GM21786 (cell line): ENCODE data around the gene ZNF207.
"Not testable (repeated sequence)": the region's sequence is repeated elsewhere in the genome, so short reads cannot be mapped to it uniquely, and the experiment has no call there.

Experiments
- ATAC-seq: cut with Tn5 transposase; IDR thresholded peaks from one replicate; pipeline ENCODE4 v1.9.1; 2021; ENCODE audit not compliant: unreplicated experiment

Gene ZNF207

DNA sequence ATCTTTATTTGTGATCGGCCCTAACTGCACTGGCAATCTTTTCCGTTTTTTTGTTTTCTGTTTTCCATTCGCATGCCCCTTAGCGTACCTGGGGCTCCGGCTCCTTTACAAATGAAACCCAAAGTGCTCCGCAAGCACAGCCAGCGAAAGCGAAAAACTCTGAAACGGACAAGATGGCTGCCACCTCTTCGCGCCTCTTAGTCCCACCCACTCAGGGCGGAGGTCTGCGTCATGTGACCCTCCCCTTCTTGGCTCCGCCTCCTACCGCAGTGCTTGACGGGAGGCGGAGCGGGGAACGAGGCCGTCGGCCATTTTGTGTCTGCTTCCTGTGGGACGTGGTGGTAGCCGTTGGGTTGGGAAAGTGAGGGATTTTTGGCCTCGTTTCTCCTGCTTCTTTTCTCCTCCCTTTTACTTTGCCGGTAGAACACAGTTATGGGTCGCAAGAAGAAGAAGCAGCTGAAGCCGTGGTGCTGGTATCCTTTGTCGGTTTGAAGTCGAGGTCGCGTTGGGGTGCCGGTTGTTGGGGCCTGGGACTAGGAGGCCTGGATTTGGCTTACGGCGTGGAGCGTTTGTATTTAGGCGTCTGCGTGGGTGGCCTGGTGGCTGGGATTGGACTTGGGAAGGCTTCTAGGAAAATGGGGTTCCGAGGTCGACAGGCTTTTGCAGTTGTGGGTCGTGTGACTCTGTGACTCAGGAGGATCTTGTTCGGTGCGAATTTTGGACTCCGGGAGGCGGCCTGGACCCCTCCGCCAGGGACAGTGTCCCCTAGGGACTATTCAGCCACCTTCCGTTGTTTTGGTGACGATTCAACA, at the start of gene ZNF207:
ZNF207 (plus strand) TSS at position 304 of the 812 bp plus-strand sequence; CDS start at position 433, 129 bp downstream.
- peak; percentile 85 for ATAC-seq

GRCh38 chr17:32302037-32302436, 47.9 kb upstream of the ZNF207 start:
- no peak for ATAC-seq

DNA sequence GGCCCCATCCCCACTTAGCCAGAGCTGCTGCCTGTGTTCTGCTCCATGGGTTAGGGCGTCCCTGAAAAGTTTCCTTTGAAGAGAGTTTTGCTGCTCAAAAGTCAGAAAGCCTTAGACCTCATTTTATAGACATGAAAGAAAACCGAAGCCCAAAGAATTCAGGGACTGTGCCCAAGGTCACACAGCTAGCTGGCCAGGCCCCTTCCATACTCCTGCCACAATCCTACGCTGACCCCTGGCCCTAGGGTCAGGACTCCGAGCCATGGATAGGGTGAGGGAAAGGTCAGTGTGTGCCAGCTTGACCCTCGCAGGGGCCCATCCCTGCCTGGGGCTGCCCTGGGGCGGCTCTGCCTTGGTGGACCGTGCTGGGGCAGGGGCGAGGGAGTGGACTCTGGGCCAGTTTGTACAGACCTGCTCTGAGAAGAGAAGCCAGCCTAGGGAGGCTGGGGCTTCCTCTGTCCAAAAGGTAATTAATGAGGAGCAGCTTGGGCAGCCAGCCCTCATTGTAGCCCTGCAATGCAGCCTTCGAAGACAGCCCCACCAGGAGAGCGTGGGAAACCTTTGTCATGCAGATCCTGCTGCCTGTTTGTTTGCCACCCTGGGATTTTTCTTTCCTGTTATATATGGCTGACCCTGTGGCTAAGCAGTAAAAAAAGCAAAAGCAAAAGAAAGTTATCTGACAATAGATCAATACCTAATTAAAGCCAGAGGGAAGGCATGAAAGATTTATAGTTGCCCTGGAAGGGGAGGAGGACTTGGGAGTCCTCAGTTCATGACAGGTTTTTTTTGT, 46.9 kb upstream of the ZNF207 start:
- ATAC-seq: no peak

DNA sequence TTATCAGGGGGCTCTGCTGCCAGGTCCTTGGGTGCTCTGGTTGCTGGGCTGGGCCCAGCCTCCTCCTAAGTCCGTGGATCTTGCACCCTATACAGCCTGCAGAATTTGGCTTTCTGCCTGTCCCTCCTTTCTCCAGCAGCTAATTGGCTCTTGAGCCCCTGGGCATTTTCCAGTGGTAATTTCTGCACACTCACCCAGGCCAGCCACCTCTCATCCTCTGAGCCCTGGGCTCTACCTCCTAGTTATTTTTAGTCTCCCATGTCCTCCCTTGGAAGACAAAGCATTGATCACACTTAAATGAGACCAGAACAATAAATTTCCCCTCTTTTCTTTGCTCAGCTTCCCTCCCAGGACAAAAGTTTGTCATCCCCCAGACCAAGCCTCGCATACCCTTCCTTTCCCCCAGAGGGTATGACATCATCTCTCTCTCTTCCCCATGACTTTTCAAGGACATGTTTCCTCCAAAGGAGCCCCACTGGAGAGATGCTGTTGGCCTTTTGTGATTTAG, 46.1 kb upstream of the ZNF207 start:
- no peak for ATAC-seq

DNA sequence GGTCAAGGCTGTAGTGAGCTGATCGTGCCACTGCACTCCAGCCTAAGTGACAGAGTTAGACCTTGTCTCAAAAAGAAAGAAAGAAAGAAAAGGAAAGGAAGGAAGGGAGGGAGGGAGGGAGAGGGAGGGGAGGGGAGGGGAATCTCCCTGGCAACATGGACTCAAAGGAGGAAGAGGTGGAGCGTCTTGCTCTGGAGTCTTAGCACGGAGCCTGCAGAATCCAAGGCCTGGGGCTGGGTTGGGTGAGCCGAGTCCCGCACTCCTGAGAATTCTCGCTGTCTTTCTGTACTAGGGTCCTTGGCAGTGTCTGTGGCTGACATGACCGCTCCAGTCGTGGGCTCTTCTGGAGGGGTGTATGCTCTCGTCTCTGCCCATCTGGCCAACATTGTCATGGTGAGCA, 44.9 kb upstream of the ZNF207 start:
- ATAC-seq: no peak

GRCh38 chr17:32307658-32308057, 42.3 kb upstream of the ZNF207 start:
- ATAC-seq: no peak

DNA sequence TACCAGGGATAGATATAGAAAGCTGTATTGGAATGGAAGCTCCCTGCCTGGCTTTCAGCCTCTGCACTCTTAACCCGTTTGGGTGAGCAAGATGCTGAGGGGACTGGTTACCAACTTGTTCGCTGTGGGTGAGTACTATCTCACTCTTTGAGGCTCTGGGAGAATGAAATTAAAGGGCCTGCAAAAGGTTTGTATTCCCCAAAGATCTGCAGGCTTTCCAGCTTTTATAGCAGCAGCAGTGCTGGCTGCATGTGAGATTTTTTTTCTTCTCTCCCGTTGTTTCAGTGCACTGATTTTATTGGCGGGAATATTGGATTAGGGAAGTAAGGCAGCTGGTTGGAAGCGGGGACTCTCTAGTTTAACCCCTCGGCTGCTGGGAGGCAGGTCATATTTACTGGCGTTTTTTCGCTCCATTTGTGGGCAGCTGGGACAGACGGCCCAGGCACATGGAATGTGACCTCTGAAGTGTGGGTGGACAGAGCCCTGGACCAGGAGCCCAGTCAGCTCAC, 38.9 kb upstream of the ZNF207 start:
- ATAC-seq: no peak

DNA sequence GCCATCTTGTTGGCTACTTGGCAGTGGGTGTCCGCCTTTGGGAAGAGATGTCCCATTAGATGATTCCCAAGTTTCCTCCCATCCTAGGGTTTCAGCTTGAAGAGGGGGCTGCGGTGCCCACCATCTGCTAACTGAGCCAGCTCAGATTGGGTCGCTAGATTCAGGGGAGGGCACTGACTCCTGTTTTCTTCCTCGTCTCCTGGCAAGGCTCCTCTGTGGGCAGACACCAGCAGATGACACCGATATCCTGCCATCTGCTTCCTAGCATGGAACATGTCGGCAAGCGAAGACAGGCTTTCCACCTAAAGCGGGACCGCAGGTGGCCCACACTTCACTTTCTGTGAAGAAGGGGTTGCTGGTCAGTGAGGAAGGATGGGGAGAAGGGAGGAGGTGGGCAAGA, 35.3 kb upstream of the ZNF207 start:
- no peak for ATAC-seq

DNA sequence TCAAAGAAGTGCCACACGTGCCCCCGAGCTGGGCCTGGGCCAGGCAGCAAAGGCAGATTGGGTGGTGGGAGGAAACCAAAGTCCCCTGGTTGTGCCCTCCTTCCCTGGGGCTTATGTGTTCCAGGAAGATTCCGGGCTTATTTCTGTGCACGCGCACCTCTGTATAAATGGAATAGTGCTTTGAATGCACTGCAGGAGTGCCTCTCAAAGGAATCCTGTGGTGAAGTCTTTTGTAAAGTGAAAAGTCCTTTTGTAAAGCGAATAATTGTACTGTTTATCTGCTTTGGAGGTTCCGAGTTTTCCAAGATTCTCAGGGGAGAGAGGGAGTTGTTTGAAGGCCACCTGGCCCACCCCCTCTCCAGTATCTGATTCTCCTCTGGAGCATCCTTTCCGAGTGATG, 34.8 kb upstream of the ZNF207 start:
- ATAC-seq: no peak

DNA sequence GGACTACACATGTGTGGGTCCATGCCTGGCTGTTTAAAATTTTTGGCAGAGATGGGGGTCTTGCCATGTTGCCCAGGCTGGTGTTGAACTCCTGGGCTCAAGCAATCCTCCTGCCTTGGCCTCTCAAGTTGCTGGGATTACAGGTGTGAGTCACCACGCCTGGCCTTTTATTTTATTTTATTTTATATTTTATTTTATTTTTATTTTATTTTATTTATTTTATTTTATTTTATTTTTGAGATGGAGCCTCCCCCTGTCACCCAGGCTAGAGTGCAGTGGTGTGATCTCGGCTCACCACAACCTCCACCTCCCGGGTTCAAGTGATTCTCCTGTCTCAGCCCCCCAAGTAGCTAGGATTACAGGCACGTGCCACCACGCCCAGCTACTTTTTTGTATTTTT, 33.3 kb upstream of the ZNF207 start:
- not testable (repeated sequence) for ATAC-seq

DNA sequence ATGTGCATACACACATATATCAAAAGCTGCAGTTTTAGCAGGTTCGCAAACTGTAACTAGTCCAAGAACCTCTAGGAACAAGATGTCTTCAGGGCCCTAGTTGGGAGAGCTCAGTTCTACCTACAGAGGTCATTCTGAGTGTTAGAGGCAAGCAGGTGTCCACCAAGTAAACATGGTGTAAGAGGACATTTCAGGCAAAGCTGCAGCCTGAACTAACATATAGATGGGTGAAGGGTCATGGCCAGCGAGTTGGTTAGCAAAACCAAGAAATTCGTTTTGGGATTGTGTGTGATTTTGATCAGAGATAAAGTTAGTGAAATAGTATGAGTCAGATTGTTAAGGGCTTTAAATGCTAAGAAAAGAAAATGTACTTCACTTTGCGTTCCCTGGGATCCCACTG, 32.6 kb upstream of the ZNF207 start:
- ATAC-seq: no peak

GRCh38 chr17:32318071-32318470, 31.9 kb upstream of the ZNF207 start:
- no peak for ATAC-seq

GRCh38 chr17:32319548-32319905, 30.4 kb upstream of the ZNF207 start:
- no peak for ATAC-seq

GRCh38 chr17:32320080-32320479, 29.9 kb upstream of the ZNF207 start:
- ATAC-seq: not testable (repeated sequence)

DNA sequence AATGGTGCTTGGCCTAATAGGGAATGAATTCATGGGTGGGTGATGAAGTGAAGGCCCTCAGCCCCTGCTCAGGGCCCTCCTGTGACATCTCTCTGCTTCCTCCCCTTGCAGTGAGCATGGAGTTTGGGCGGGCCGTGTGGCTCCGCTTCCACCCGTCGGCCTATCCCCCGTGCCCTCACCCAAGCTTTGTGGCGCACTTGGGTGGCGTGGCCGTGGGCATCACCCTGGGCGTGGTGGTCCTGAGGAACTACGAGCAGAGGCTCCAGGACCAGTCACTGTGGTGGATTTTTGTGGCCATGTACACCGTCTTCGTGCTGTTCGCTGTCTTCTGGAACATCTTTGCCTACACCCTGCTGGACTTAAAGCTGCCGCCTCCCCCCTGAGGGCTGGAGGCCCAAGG, 29.1 kb upstream of the ZNF207 start:
- ATAC-seq: no peak

DNA sequence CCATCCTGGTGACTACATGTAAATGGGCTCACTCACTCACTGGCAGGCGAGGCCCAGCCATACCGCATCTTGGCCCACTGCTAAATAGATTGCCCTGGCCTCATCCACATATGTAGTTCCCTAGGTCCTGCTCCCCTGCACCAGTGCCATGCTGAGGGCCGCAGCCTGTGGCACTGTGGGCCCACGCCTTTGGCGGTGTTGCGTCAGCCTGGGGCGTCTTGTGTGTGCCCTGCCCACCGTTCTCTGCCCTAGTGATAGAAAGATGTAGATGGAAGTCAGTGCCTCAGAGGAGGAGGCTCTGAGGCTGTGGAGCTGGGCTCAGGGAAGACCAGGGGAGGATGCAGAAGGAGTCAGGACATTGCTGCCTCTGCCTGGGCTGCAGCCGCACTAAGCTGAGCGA, 26.9 kb upstream of the ZNF207 start:
- no peak for ATAC-seq

- no peak for ATAC-seq
Measured at GRCh38 chr17:32323811-32324491, 26.0 kb upstream of the ZNF207 start.

- no peak for ATAC-seq
Measured at GRCh38 chr17:32327911-32328310, 22.0 kb upstream of the ZNF207 start.

DNA sequence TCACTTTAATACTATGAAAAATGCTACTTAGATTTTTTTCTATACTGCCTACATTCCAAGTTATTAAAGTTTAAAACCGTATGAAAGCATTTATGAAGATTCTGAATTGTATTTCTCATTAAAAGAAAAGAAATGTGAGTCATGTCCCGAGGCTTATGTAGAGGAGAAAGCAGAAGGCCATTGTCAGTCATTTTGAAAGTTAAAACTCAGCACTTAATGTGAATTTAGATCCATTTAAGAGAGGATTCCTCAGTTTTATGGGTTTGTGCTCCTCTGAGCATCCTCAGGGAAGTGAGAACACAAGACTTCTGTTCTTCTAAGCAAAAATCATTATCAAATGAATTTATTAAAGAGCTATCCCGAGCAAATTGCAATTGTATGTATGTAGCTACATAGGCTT, 19.8 kb upstream of the ZNF207 start:
- ATAC-seq: no peak

DNA sequence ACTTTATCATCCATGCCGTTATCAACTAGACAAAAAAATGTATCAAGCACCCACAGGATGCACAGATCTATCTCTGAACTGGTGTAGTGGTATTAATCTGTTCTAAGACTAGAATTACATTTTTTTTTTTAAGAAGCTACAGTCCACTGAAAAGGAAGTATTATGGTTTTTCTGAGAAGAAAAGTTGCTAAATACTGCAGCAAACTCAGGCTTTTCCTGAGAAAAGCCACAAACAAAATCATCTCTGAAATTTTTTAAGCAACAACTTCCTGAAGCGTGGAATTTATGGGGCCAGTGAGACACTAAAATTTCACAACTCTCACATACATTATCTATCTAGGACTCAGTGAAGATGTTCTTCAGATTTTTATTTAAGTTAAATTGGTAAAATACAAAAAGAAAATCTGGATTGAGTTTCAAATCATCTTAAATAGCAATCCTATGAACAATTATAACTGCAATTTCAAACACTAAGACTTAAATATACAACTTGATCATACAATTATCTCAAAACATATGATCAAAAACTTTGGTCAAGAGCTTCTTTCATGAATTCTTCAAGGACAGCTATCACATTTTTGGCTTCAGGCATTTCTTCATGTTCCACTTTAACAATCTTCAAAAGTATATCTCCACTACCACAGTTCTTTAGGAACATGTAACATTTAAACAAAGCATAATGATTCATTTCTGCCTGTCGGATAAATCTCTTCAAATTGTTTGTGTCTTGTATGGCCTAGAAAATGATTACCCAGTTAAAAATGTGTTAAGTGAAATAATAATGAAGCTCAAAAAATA, 18.5 kb upstream of the ZNF207 start:
- ATAC-seq: no peak

DNA sequence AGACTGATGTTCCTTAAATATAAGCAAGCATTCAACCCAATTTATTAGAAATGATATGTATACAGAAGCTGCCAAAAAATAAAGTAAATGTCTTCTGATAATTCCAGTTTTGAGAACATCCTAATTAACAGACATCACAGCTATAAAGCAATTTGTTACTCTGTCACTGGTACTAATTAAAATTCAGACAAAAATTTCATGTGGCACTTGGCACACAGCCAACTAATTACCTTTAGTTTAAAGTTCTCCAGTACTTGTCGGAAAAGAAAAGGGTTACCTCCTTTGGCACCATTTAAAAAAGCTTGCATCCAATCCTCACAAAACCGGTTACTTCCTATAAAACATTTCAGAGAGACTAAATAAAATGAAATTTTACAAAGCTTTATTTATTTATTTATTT, 16.8 kb upstream of the ZNF207 start:
- ATAC-seq: no peak
